ENCODE data around the gene LIF. TPM values are rescaled to one million over a fixed set of nuclear protein-coding genes. Genes with fewer than 3 reads are reported as not detected.

The LIF gene
- total RNA-seq, 1 donor from 2014 or later: 3.8 TPM

- Mint-ChIP-seq H3K4me3 (peak overlapping the region; percentile 67), H3K9me3 (no peaks in the 10 kb centered on the region), H3K4me1 (ENCODE audit: unreplicated experiment) (peaks cover 20% of the 10 kb centered on the region), H3K36me3 (no peaks in the 10 kb centered on the region), H3K27ac (no peak overlapping the region), H3K27me3 (peaks cover 17% of the 10 kb centered on the region)
- DNase-seq (ENCODE audit: extremely low spot score, unreplicated experiment): no peak
- TF ChIP-seq CTCF (conservative IDR thresholded peaks at IDR 0.05): no peak
Observed at GRCh38 chr22:30244066-30244465, 2.5 kb downstream of the LIF start.

GRCh38 chr22:30243661-30244060, 2.9 kb downstream of the LIF start:
- peaks cover 24% of the 10 kb centered on the region for H3K4me1 Mint-ChIP-seq (ENCODE audit: unreplicated experiment)

GRCh38 chr22:30241576-30242371, 4.8 kb downstream of the LIF start:
- Mint-ChIP-seq H3K27ac (no peak overlapping the region), H3K4me3 (no peak overlapping the region), H3K9me3 (no peaks in the 10 kb centered on the region), H3K4me1 (ENCODE audit: unreplicated experiment) (peaks cover 25% of the 10 kb centered on the region), H3K27me3 (peaks cover 11% of the 10 kb centered on the region), H3K36me3 (no peaks in the 10 kb centered on the region)
- TF ChIP-seq CTCF (conservative IDR thresholded peaks at IDR 0.05): no peak
- no peak for DNase-seq (ENCODE audit: extremely low spot score, unreplicated experiment)

More at GRCh38 chr22:30243661-30244060, 2.9 kb downstream of the LIF start:
- DNase-seq (ENCODE audit: extremely low spot score, unreplicated experiment): no peak
- H3K27me3 Mint-ChIP-seq: peaks cover 17% of the 10 kb centered on the region
- H3K27ac Mint-ChIP-seq: no peak overlapping the region
- H3K4me3 Mint-ChIP-seq: no peak overlapping the region
- TF ChIP-seq CTCF (conservative IDR thresholded peaks at IDR 0.05): no peak
- no peaks in the 10 kb centered on the region for H3K9me3 Mint-ChIP-seq
- H3K36me3 Mint-ChIP-seq: no peaks in the 10 kb centered on the region

GRCh38 chr22:30240541-30241417, 5.8 kb downstream of the LIF start:
- H3K4me3 Mint-ChIP-seq: no peak overlapping the region

More at GRCh38 chr22:30240541-30241417, 5.8 kb downstream of the LIF start:
- H3K27me3 Mint-ChIP-seq: peaks cover 4% of the 10 kb centered on the region
- H3K4me1 Mint-ChIP-seq (ENCODE audit: unreplicated experiment): peaks cover 21% of the 10 kb centered on the region
- H3K9me3 Mint-ChIP-seq: no peaks in the 10 kb centered on the region
- no peak for TF ChIP-seq CTCF (conservative IDR thresholded peaks at IDR 0.05)
- no peaks in the 10 kb centered on the region for H3K36me3 Mint-ChIP-seq
- H3K27ac Mint-ChIP-seq: no peak overlapping the region
- no peak for DNase-seq (ENCODE audit: extremely low spot score, unreplicated experiment)

All from type B pancreatic cell (in vitro differentiated cells).